ENCODE measurements around the gene TAS2R1.

- no peak for TF ChIP-seq GATA2 (IDR thresholded peaks at IDR 0.05; ENCODE audit: low read depth, low read length)
- no peak for TF ChIP-seq GATA3 (IDR thresholded peaks at IDR 0.05; ENCODE audit: low read depth, low read length)
These were observed 33.7 kb upstream of the TAS2R1 start for GRCh38 chr5:9663891-9664290.

Measured in SH-SY5Y (cell line).